GF-D8 (cell line): ENCODE results near the gene BBC3.
"Not testable (repeated sequence)": the region's sequence is repeated elsewhere in the genome, so short reads cannot be mapped to it uniquely, and the experiment has no call there.

Experiments
- DNase-seq: peaks from one replicate; lab custom pipeline; 2025; lab: John Stamatoyannopoulos, UW

BBC3 gene

DNA sequence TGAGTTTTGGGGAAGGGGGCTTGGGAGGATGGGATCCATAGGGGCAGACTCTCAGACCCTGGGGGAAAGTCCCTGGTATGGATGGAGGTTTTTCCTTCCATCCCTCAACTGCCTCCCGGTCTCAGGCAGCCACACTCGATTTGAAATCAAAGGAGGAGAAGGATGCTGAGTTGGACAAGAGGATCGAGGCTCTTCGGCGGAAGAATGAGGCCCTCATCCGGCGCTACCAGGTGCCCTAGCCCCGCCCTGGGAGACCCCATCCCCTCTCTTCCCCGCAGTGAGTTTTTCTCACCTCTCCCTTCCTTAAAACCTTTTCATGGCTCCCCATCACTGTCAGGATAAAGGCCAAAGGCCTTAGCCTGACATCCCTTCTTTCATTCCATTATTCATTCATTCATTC lies 27.4 kb upstream of the BBC3 start:
- DNase-seq = no peak

DNA sequence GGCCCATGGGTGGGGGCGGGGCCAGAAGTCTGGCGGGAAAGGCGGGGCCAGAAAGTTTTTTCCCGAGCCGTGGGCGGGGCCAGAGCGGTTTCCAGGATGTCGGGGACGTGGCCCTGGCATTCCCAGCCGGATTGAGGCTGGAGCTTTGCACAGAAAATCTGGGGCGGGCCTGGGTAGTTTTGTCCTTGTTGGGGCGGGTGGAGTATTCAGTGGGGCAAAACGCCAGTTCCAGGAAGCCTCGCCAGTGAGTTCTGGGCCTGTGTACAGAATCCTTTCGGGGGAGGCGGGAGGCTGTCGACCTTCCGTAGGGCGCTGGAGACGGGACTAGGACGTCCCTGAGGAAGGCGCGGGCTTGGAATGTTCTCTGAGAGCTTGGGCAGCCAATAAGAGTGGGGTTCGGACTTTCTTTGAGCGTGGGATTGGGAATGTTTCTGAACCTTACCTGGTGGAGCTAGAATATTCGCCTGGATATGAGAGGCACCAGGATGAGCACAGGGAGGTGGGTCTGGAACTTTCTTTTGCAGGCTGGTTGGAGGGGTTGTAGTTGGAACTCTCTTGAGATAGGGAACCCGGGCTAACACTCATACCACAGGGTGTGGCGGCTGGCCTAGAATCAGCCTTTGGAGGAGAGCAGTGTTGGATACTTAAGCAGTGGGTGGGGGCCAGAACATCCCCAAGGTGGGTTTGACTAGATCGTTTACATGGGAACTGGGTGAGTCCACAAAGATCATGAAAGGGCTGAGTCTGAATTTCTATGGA lies 26.6 kb upstream of the BBC3 start:
- no peak for DNase-seq

DNA sequence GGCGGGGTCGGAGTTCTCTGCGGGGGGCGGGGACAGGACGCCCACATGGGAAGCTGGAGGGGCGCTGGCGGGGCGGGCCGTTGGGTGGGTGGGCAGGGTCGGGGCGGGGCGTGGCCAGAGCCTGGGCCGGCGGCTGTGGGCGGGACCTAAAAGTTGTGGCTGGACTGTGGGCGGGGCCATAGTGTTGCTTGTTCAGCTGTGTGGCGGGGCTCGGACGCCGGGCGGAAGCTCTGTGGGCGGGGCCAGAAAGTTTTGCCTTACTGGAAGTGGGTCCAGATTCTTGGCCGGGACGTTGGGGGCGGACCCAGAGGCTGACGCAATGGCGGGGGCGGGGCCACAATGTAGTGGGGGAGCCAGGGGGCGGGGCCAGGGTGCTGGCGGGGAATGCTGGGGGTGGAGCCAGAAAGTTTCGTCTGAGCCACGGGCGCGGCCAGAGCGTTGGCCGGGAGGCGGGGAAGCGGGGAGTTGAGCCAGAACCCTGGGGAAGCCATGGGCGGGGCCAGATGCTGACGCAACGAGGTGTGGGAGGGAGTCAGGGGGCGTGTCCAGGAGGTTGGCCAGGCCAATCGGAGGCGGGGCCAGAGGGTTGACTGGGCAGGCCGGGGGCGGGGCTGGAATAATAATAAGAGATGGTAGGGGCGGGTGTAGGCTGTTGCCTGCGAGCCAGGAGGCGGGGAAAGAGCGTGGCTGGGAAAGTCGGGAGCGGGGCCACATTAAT lies 25.9 kb upstream of the BBC3 start:
- peak; percentile 99 for DNase-seq

DNA sequence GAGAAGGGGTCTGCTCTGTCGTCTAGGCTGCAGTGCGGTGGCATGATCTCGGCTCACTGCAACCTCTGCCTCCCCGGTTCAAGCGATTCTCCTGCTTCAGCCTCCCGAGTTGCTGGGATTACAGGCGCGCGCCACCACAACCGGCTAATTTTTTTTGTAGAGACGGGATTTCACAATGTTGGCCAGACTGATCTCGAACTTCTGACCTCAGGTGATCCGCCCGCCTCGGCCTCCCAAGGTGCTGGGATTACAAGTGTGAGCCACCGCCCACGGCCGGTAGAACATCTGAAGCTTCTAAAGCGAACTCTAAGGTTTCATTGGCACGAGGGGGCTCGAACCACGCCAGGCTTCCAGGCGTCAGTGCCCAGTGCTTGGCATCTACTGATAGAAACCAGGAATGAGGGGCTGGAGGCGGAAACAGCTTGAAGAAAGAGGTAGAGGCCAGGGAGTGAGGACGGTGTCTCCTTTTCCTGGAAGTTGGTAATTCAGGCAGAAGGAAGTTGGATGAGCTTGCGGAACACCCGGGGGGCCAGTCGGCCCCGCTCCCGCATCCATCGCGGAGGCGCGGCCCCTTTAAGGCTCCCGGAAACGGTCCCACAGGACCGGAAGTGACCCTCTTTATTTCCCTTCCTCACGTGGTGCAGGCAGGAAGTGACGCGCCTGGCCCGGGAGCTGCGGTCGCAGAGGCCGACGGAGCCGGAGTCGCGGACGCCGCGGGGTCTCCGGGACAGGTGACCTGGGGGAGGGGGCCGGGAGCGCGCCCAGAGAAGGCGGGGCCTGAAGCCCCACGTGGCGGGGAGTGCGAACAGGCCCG lies 25.1 kb upstream of the BBC3 start, which contains the start of gene CCDC9:
Gene CCDC9 (plus strand): TSS at position 647 of the 814 bp plus-strand sequence. CDS start 1,876 bp downstream, outside the sequence.
- peak; percentile 87 for DNase-seq

DNA sequence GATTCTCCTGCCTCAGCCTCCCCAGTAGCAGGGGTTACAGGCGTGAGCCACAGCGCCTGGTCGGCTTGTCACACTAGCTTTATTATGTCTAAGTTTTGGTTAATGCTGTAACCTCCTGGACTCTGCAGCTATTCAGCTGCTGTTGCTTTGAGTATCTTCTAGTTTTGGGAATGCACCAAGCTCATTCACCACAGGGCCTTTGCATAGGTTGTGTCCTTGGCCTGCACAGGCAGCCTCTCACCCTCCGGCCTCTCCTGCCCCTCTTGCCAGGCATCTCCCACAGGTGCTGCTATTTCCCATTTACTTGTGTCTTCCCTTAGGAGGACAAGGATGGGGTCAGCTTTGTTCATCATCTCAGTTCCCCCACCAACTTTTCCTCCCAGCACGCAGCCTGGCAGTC lies 23.0 kb upstream of the BBC3 start:
- DNase-seq = no peak

GRCh38 chr19:47253467-47253881 lies 22.5 kb upstream of the BBC3 start:
- no peak for DNase-seq

- not testable (repeated sequence) for DNase-seq
Observed at GRCh38 chr19:47253016-47253415, 22.0 kb upstream of the BBC3 start.

GRCh38 chr19:47247308-47247990 lies 16.4 kb upstream of the BBC3 start:
- peak; percentile 7 for DNase-seq

- DNase-seq = peak; percentile 91
Observed at GRCh38 chr19:47243776-47244547, 13.0 kb upstream of the BBC3 start.

DNA sequence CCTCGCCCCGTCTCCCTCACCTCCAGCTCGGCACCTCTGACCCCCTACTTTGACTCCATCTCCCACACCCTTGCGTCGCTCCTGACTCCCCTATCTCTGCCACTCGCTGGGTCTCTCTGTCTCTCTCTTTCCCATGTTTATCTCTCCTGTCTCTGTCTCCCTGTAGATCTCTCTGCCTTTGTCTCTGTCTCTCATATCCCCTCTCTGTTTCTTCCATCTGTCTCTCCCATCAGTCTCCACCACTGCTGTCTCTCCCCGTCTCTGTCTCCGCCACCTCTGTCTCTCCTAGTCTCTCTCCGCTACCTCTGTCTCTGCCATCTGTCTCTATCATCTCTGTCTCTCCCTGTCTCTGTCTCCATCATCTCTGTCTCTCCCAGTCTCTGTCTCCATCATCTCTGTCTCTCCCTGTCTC lies 12.4 kb upstream of the BBC3 start:
- no peak for DNase-seq

DNA sequence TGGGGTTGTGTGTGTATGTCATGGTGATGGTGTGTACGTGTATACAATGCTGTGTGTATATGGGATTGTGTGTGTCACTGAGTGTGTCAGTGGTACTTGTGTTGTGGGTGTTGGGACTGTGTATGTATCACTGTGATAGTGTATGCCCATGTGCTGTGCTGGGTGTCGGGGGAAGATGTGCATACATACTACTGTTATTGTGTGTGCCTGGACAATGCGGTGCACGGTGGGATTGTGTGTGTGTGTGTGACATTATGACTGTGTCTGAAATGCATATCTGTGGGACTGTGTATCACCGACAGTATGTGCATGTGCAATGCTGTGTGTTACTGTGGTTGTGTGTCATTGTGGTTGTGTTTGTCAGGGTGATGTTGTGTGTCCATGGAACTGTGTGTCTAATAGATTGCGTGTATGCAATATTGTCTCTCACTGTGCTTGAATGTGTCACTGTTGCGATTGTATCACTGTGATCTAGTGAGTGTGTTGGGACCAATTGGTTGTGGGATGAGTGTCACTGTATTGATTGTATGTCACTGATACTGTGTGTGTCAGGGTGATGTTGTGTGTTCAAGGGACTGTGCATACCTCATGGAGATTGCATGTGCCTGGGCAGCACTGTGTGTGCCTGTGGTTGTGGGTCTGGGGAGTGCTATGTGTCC lies 11.0 kb upstream of the BBC3 start:
- DNase-seq = no peak

DNA sequence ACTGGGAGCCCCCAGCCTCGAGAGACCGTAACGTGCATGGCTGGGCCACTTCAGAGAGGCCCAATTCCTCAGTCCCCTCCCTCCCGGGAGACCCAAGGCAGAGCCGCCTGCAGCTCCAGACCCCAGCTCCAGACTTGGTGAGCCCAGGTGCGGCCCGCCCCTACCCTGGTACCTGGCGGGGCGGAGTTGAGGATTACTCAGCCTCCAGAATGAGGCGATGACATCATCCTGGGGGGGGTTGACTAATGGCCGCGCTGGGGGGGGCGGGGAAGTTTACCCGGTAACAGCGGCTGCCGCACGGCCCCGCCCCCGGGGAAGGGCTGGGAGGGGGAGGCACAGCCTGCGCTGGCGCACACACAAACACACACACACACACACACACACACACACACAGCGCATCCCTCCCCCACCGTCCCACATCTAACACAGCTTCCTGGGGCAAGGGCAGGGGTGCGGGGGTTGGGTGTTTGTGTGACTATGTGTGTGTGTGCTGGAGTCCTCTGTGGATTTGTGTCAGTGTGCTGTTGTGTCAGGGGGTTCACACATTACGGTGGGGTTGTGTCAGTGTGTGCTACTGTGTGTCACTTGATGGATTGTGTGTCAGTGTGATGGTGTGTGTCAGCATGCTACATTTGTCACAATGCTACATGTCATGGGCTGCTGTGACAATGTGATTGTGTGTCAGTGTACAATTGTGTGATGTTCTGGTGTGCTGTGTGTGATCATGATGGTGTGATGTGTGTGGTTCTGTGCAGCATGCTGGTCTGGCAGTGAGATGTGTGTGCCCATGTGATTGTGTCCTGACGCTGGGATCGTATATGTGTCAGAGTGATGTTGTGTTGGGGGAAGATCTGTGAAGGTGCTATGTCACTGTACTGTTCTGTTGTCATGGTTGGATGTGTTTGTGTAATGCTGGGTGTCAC lies 10.3 kb upstream of the BBC3 start:
- no peak for DNase-seq

DNA sequence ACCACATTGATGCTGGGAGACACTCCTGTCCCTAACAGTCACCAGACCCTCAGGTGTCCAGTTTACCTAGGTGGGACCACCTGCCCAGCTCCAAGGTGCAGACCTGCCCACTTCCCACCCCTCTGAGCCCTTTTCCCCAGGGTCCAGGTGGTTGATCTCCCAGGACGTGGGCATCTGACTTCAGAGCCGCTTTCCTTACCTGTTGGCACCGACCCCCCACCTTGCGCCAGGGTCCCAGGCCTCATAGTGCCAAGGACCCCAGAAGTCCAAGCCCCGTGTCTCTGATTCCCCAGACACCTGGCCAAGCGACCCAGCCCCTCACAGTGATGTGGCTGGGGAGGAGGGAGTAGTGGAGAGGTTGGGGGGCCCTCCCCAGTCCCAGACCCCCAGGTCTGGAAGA lies 9.6 kb upstream of the BBC3 start:
- DNase-seq = no peak

- DNase-seq = no peak
Observed at GRCh38 chr19:47239610-47240296, 8.8 kb upstream of the BBC3 start.

DNA sequence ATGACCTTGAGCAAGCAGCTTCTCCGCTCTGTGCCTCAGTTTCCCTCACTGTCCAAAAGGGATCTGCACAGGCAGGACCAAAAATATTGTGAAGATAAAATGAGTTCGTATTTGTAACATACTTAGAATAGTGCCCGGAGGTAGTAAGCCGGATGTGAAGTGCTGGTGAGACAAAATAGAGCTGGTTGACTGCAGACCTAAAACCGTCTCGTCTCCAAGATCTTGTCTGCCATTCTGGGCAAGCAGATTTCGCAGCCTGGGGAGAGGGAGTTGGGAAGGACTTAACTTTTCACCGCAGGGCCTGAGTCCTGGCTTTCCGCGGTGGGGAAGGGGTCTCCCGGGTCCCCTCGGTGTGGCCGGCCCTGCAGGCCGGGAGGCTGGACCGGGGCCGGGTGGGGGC lies 8.2 kb upstream of the BBC3 start:
- no peak for DNase-seq

- no peak for DNase-seq
Observed at GRCh38 chr19:47236072-47236675, 5.2 kb upstream of the BBC3 start.

DNA sequence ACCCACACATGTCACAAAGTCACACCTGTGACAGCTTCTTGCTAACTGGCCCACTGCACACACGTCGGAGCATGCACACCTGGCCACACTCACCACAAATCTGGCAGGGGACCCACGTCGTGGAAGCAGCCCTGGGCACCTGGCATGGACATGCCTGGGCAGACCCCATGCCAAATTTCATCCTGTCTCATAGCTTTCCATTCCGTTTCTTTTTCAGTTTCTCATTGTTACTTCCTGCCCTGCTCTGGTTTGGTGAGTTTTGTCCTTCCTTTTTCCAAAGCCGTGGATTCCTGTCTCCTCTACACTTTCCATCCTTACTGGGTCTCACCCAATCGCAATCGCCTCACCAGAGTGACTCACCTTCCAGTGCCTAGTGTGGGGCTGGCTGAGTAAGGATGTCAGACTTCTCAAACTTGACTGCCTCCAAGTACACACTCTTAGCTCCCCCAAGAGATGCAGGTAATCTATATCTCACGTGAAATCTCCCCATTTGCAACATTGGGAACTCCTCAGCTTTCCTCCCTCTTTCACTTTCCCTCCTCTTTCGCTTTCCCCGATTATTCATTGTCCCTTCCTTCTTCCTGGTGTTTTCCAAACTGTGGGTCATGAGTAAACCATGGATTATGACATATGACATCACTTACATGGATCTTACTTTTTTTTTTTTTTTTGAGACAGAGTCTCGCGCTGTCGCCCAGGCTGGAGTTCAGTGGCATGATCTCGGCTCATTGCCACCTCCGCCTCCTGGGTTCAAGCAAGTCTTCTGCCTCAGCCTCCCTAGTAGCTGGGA lies 1.6 kb upstream of the BBC3 start:
- DNase-seq = no peak
